ENCODE measurements around the gene TMEM79. TPM values are rescaled to one million over a fixed set of nuclear protein-coding genes. Genes with fewer than 3 reads are reported as not detected.

The TMEM79 gene
- total and polyA plus RNA-seq, 2 donors (not counting 1 experiment from before 2014, with no cell fraction given), result 1.1 to 3.6 TPM

DNA sequence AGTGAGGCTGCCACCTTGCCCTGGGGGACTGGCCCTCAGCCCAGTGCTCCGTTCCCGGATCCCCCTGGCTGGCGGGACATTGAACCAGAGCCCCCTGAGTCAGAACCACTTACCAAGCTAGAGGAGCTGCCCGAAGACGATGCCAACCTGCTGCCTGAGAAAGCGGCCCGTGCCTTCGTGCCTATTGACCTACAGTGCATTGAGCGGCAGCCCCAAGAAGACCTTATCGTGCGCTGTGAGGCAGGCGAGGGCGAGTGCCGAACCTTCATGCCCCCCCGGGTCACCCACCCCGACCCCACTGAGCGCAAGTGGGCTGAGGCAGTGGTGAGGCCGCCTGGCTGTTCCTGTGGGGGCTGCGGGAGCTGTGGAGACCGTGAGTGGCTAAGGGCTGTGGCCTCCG, 1.3 kb downstream of the TMEM79 start:
- H3K27me3 ChIP-seq (ENCODE audit: control insufficient read depth, insufficient read depth, low read length), result no peaks in the 10 kb centered on the region
- no peak overlapping the region for H3K9ac ChIP-seq (ENCODE audit: insufficient read depth, low read length)
- peaks cover 2% of the 10 kb centered on the region for H4K20me1 ChIP-seq (ENCODE audit: control insufficient read depth, extremely low read depth, insufficient read depth, low read length)
- no peak for DNase-seq (ENCODE audit: low read depth in 2 of 2)
- peaks cover 5% of the 10 kb centered on the region for H3K4me1 ChIP-seq (ENCODE audit: control insufficient read depth, extremely low read depth, insufficient read depth, low read length)
- no peak overlapping the region for H2AFZ ChIP-seq (ENCODE audit: low read length)
- H3K36me3 ChIP-seq (ENCODE audit: control insufficient read depth, insufficient read depth, low read length), result peaks cover 7% of the 10 kb centered on the region
- peaks cover 18% of the 10 kb centered on the region for H3K79me2 ChIP-seq (ENCODE audit: control insufficient read depth, insufficient read depth, low read length)
- H3K27ac ChIP-seq (ENCODE audit: insufficient read depth, low read length), result no peak overlapping the region
- H3K4me3 ChIP-seq (replicated peaks in 1 of 4; ENCODE audit: control extremely low read depth in 1 of 4, insufficient read depth in 1 of 4, low read depth in 3 of 4, low read length in 4 of 4), result no peak overlapping the region
- no peaks in the 10 kb centered on the region for H3K9me3 ChIP-seq (ENCODE audit: control insufficient read depth, insufficient read depth, low read depth, low read length)
- TF ChIP-seq EZH2 (IDR thresholded peaks at IDR 0.05; ENCODE audit: low read length, missing control alignments), result no peak
- TF ChIP-seq, protein P1, sequence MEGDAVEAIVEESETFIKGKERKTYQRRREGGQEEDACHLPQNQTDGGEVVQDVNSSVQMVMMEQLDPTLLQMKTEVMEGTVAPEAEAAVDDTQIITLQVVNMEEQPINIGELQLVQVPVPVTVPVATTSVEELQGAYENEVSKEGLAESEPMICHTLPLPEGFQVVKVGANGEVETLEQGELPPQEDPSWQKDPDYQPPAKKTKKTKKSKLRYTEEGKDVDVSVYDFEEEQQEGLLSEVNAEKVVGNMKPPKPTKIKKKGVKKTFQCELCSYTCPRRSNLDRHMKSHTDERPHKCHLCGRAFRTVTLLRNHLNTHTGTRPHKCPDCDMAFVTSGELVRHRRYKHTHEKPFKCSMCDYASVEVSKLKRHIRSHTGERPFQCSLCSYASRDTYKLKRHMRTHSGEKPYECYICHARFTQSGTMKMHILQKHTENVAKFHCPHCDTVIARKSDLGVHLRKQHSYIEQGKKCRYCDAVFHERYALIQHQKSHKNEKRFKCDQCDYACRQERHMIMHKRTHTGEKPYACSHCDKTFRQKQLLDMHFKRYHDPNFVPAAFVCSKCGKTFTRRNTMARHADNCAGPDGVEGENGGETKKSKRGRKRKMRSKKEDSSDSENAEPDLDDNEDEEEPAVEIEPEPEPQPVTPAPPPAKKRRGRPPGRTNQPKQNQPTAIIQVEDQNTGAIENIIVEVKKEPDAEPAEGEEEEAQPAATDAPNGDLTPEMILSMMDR (conservative IDR thresholded peaks at IDR 0.05 in 1 of 2, IDR thresholded peaks at IDR 0.05 in 1 of 2; ENCODE audit: low read depth in 1 of 2, low read length in 2 of 2), result no peak
- no peak overlapping the region for H3K4me2 ChIP-seq (ENCODE audit: extremely low read depth, insufficient read depth, low read length)

DNA sequence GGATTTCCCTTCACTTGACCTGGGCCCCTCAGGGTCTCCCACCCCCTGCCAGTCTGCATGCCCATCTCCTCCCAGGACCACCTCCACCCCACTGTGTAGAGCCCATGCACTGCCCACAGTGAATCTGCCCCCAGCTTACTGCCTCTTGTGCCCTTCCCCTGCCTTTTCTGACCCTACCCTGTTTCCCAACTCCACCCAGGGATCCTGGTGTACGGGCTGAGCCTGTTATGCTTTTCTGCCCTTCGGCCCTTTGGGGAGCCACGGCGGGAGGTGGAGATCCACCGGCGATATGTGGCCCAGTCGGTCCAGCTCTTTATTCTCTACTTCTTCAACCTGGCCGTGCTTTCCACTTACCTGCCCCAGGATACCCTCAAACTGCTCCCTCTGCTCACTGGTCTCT, 1.9 kb downstream of the TMEM79 start:
- peaks cover under 1% of the 10 kb centered on the region for H4K20me1 ChIP-seq (ENCODE audit: control insufficient read depth, extremely low read depth, insufficient read depth, low read length)
- no peaks in the 10 kb centered on the region for H3K9me3 ChIP-seq (ENCODE audit: control insufficient read depth, insufficient read depth, low read depth, low read length)
- no peak overlapping the region for H3K4me2 ChIP-seq (ENCODE audit: extremely low read depth, insufficient read depth, low read length)
- no peak overlapping the region for H3K4me3 ChIP-seq (replicated peaks in 1 of 4; ENCODE audit: control extremely low read depth in 1 of 4, insufficient read depth in 1 of 4, low read depth in 3 of 4, low read length in 4 of 4)
- H3K27ac ChIP-seq (ENCODE audit: insufficient read depth, low read length), result no peak overlapping the region
- no peak overlapping the region for H3K9ac ChIP-seq (ENCODE audit: insufficient read depth, low read length)
- H3K79me2 ChIP-seq (ENCODE audit: control insufficient read depth, insufficient read depth, low read length), result peaks cover 12% of the 10 kb centered on the region
- DNase-seq (ENCODE audit: low read depth in 2 of 2), result no peak
- peaks cover 7% of the 10 kb centered on the region for H3K36me3 ChIP-seq (ENCODE audit: control insufficient read depth, insufficient read depth, low read length)
- H3K27me3 ChIP-seq (ENCODE audit: control insufficient read depth, insufficient read depth, low read length), result no peaks in the 10 kb centered on the region
- H2AFZ ChIP-seq (ENCODE audit: low read length), result no peak overlapping the region
- TF ChIP-seq, protein P1 (conservative IDR thresholded peaks at IDR 0.05 in 1 of 2, IDR thresholded peaks at IDR 0.05 in 1 of 2; ENCODE audit: low read depth in 1 of 2, low read length in 2 of 2), result no peak
- no peak for TF ChIP-seq EZH2 (IDR thresholded peaks at IDR 0.05; ENCODE audit: low read length, missing control alignments)
- peaks cover 3% of the 10 kb centered on the region for H3K4me1 ChIP-seq (ENCODE audit: control insufficient read depth, extremely low read depth, insufficient read depth, low read length)

GRCh38 chr1:156289857-156290256, 5.7 kb downstream of the TMEM79 start:
- Histone ChIP-seq H3K9ac (ENCODE audit: insufficient read depth, low read length) (no peak overlapping the region), H3K79me2 (ENCODE audit: control insufficient read depth, insufficient read depth, low read length) (peaks cover 3% of the 10 kb centered on the region), H4K20me1 (ENCODE audit: control insufficient read depth, extremely low read depth, insufficient read depth, low read length) (no peaks in the 10 kb centered on the region), H3K4me2 (ENCODE audit: extremely low read depth, insufficient read depth, low read length) (no peak overlapping the region), H3K36me3 (ENCODE audit: control insufficient read depth, insufficient read depth, low read length) (peaks cover 10% of the 10 kb centered on the region), H3K27ac (ENCODE audit: insufficient read depth, low read length) (no peak overlapping the region), H3K9me3 (ENCODE audit: control insufficient read depth, insufficient read depth, low read depth, low read length) (no peaks in the 10 kb centered on the region), H2AFZ (ENCODE audit: low read length) (no peak overlapping the region), H3K4me1 (ENCODE audit: control insufficient read depth, extremely low read depth, insufficient read depth, low read length) (peaks cover 5% of the 10 kb centered on the region), H3K4me3 (replicated peaks in 1 of 4; ENCODE audit: control extremely low read depth in 1 of 4, insufficient read depth in 1 of 4, low read depth in 3 of 4, low read length in 4 of 4) (no peak overlapping the region), H3K27me3 (ENCODE audit: control insufficient read depth, insufficient read depth, low read length) (no peaks in the 10 kb centered on the region)
- no peak for DNase-seq (ENCODE audit: low read depth in 2 of 2)
- TF ChIP-seq, protein P1 (conservative IDR thresholded peaks at IDR 0.05 in 1 of 2, IDR thresholded peaks at IDR 0.05 in 1 of 2; ENCODE audit: low read depth in 1 of 2, low read length in 2 of 2), result no peak
- TF ChIP-seq EZH2 (IDR thresholded peaks at IDR 0.05; ENCODE audit: low read length, missing control alignments), result no peak

Measured in fibroblast of lung (primary cell).